Measurements from ENCODE around the gene TBC1D5. TPM values are rescaled to one million over a fixed set of nuclear protein-coding genes. Genes with fewer than 3 reads are reported as not detected.

TBC1D5 gene
- total RNA-seq, 1 donor from 2014 or later, result 108 TPM

DNA sequence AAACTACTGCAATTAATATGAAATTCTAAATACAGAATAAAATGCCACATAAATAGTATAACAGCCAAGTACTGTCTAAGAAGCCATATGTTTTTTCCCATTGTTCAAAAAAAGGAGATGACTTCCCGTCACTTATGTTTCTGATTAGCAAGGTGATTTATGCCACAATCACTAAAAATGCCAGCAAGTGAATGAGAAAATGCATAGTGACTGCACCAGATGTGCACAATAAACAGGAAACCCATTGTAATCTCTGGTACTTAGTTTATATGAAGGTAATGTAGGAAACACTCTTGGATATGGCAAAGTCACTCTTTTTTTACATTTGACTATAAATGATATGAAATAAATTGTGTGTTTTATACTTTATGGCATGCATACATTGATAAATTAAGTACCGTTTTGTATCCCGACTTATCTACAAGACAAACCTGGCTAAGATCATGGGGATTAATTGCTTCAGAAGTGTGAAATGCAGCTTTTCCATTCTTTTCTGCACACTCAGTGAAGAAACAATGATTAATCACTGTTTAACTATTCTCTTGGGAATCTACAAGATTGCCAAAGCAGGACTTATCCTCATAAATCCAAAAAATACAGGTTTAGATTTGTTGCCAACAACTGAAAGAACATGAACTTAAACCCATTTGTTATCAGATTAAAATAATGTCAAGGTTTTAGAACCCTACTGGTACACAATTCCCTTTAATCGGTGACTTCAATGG, 164.5 kb downstream of the TBC1D5 start:
- H3K36me3 ChIP-seq, result no peaks in the 10 kb centered on the region
- no peak for TF ChIP-seq EZH2 (IDR thresholded peaks at IDR 0.05)
- no peak for TF ChIP-seq EZH2phosphoT487 (IDR thresholded peaks at IDR 0.05)
- TF ChIP-seq, protein P1, sequence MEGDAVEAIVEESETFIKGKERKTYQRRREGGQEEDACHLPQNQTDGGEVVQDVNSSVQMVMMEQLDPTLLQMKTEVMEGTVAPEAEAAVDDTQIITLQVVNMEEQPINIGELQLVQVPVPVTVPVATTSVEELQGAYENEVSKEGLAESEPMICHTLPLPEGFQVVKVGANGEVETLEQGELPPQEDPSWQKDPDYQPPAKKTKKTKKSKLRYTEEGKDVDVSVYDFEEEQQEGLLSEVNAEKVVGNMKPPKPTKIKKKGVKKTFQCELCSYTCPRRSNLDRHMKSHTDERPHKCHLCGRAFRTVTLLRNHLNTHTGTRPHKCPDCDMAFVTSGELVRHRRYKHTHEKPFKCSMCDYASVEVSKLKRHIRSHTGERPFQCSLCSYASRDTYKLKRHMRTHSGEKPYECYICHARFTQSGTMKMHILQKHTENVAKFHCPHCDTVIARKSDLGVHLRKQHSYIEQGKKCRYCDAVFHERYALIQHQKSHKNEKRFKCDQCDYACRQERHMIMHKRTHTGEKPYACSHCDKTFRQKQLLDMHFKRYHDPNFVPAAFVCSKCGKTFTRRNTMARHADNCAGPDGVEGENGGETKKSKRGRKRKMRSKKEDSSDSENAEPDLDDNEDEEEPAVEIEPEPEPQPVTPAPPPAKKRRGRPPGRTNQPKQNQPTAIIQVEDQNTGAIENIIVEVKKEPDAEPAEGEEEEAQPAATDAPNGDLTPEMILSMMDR (IDR thresholded peaks at IDR 0.05), result no peak
- Mint-ChIP-seq H3K4me3 (no peak overlapping the region), H3K4me1 (no peaks in the 10 kb centered on the region), H3K27me3 (ENCODE audit: insufficient read depth, low read depth) (no peaks in the 10 kb centered on the region), H3K27ac (no peak overlapping the region), H3K36me3 (no peaks in the 10 kb centered on the region), H3K9me3 (no peaks in the 10 kb centered on the region)
- H3K4me2 ChIP-seq, result no peak overlapping the region
- DNase-seq (ENCODE audit: low spot score), result no peak
- no peak overlapping the region for H2AFZ ChIP-seq (replicated peaks)
- no peak overlapping the region for H3K4me3 ChIP-seq
- H4K20me1 ChIP-seq (ENCODE audit: low read depth), result no peaks in the 10 kb centered on the region
- H3K4me1 ChIP-seq, result no peaks in the 10 kb centered on the region
- H3K9ac ChIP-seq, result no peak overlapping the region
- no peaks in the 10 kb centered on the region for H3F3A ChIP-seq (ENCODE audit: low read depth)
- H3K27me3 ChIP-seq, result no peaks in the 10 kb centered on the region
- H3K79me2 ChIP-seq (ENCODE audit: low read depth), result no peaks in the 10 kb centered on the region
- no peak overlapping the region for H3K27ac ChIP-seq
- no peaks in the 10 kb centered on the region for H3K9me3 ChIP-seq (ENCODE audit: low read depth)

DNA sequence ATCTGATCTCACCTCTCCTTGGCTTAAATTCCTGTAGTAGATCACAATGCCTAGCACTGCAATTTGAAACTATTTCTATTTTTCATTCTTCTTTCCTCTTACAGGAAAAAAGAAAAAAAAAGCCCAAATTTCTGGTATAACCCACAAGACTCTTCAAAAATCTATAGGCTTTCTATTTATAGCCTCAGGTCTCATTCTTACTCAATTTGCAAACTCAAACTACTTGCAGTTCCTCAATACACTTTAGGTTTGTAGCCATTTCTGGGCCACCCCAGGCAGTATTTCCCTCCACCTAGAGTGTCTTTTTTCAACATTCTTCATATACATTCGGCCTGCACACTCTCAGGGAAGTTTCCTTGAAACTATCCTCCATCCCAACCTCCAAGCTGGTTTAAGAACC, 169.0 kb downstream of the TBC1D5 start:
- H3K4me3 Mint-ChIP-seq, result no peak overlapping the region
- no peaks in the 10 kb centered on the region for H4K20me1 ChIP-seq (ENCODE audit: low read depth)
- no peak overlapping the region for H3K4me3 ChIP-seq
- TF ChIP-seq EZH2phosphoT487 (IDR thresholded peaks at IDR 0.05) (no peak), EZH2 (IDR thresholded peaks at IDR 0.05) (no peak)
- TF ChIP-seq, protein P1 (IDR thresholded peaks at IDR 0.05), result no peak
- H2AFZ ChIP-seq (replicated peaks), result no peak overlapping the region
- H3K4me1 ChIP-seq, result no peaks in the 10 kb centered on the region
- H3K9me3 ChIP-seq (ENCODE audit: low read depth), result no peaks in the 10 kb centered on the region
- H3K27ac Mint-ChIP-seq, result no peak overlapping the region
- no peaks in the 10 kb centered on the region for H3K36me3 ChIP-seq
- H3K36me3 Mint-ChIP-seq, result no peaks in the 10 kb centered on the region
- no peaks in the 10 kb centered on the region for H3K79me2 ChIP-seq (ENCODE audit: low read depth)
- no peak overlapping the region for H3K9ac ChIP-seq
- no peaks in the 10 kb centered on the region for H3K9me3 Mint-ChIP-seq
- no peak for DNase-seq (ENCODE audit: low spot score)
- no peak overlapping the region for H3K4me2 ChIP-seq
- H3K27me3 Mint-ChIP-seq (ENCODE audit: insufficient read depth, low read depth), result no peaks in the 10 kb centered on the region
- no peak overlapping the region for H3K27ac ChIP-seq
- no peaks in the 10 kb centered on the region for H3F3A ChIP-seq (ENCODE audit: low read depth)
- H3K4me1 Mint-ChIP-seq, result no peaks in the 10 kb centered on the region
- no peaks in the 10 kb centered on the region for H3K27me3 ChIP-seq

DNA sequence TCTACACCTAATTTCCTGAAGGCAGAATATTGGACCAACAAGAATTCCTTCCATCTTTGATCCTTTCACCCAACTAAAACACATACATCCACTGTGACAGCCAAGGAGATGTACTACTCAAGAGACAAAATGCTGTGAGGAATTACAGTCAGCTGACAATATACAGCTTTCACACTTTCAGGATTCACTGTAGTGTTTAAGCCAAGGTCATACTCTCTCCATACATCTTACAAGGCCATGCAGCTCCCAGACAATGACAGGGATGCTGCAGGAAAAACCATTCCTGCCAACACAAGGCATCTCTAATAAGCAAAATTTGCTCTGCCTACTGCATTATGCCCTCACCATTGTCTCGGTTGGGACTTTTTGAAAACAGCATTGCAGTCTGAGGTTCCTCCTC, 170.7 kb downstream of the TBC1D5 start:
- Histone ChIP-seq H3K27me3 (no peaks in the 10 kb centered on the region), H3K9me3 (ENCODE audit: low read depth) (no peaks in the 10 kb centered on the region), H3K79me2 (ENCODE audit: low read depth) (no peaks in the 10 kb centered on the region), H3K4me1 (no peaks in the 10 kb centered on the region), H3K4me3 (no peak overlapping the region), H3F3A (ENCODE audit: low read depth) (no peaks in the 10 kb centered on the region), H3K4me2 (no peak overlapping the region), H2AFZ (replicated peaks) (no peak overlapping the region), H4K20me1 (ENCODE audit: low read depth) (no peaks in the 10 kb centered on the region), H3K27ac (no peak overlapping the region), H3K36me3 (no peaks in the 10 kb centered on the region), H3K9ac (no peak overlapping the region)
- TF ChIP-seq EZH2 (IDR thresholded peaks at IDR 0.05) (no peak), EZH2phosphoT487 (IDR thresholded peaks at IDR 0.05) (no peak)
- TF ChIP-seq, protein P1 (IDR thresholded peaks at IDR 0.05), result no peak
- Mint-ChIP-seq H3K9me3 (no peaks in the 10 kb centered on the region), H3K36me3 (no peaks in the 10 kb centered on the region), H3K27me3 (ENCODE audit: insufficient read depth, low read depth) (no peaks in the 10 kb centered on the region), H3K27ac (no peak overlapping the region), H3K4me3 (no peak overlapping the region), H3K4me1 (no peaks in the 10 kb centered on the region)
- DNase-seq (ENCODE audit: low spot score), result no peak

Measured in neural progenitor cell (in vitro differentiated cells).